Peyer's patch (tissue), 4 donors: Measurements from ENCODE around the gene ZSCAN30. TPM values are rescaled to one million over a fixed set of nuclear protein-coding genes. Genes with fewer than 3 reads are reported as not detected.

ENCODE experiments used
- DNase-seq, 3 donors: peaks; one replicate each; pipeline ENCODE4 v3.0.0-alpha.2; 2017 to 2019
- H3K27ac ChIP-seq, 4 donors: fragments of 200-600 bp; sonication (generic); one replicate each; pipeline ENCODE4 v1.5.1; 2016 to 2019
- H3K27me3 ChIP-seq, 2 donors: fragments of 200-600 bp; sonication (generic); one replicate each; pipeline ENCODE4 v1.5.1; 2019
- H3K36me3 ChIP-seq, 3 donors: fragments of 200-600 bp; sonication (generic); one replicate each; pipeline ENCODE4 v1.5.1; 2016 to 2019
- H3K4me1 ChIP-seq, 4 donors: fragments of 200-600 bp; sonication (generic); one replicate each; pipeline ENCODE4 v1.5.1; 2016 to 2019
- H3K4me3 ChIP-seq, 4 donors: fragments of 200-600 bp; sonication (generic); 1 replicate in 3 of 4; 2 replicates in 1 of 4; pipeline ENCODE4 v1.5.1; 2016 to 2019; ENCODE audit warnings: mild to moderate bottlenecking in 1 of 4
- H3K9me3 ChIP-seq, 4 donors: fragments of 200-600 bp; sonication (generic); one replicate each; pipeline ENCODE4 v1.5.1; 2016 to 2019; ENCODE audit warnings: mild to moderate bottlenecking in 1 of 4
- CTCF ChIP-seq, 6 experiments: fragments of 450-650 bp in 4 of 6; fragments of 200-600 bp in 2 of 6; sonication (generic) in 1 of 6; IDR thresholded peaks; one replicate each; pipeline ENCODE4 v1.5.1; 2017 to 2019; ENCODE audit warnings: antibody characterized with exemption in 6 of 6, mild to moderate bottlenecking in 3 of 6, moderate library complexity in 1 of 6
- POLR2A ChIP-seq, 2 donors: fragments of 450-650 bp; IDR thresholded peaks; one replicate each; pipeline ENCODE4 v1.5.1; 2017; ENCODE audit warnings: antibody characterized with exemption in 2 of 2, mild to moderate bottlenecking in 2 of 2, moderate library complexity in 2 of 2
- total RNA-seq, 4 donors: library from RNA; depleted of rRNA; stranded (reverse); fragments of >200 nt; gene quantifications; one replicate each; pipeline ENCODE4 v1.1.0, GENCODE V29; 2016

Gene ZSCAN30
- total RNA-seq, 4 donors from 2014 or later, result 20.3 to 51.2 (median 26.8) TPM

- Histone ChIP-seq H3K27me3 (no peaks in the 10 kb centered on the region), H3K4me3 (peak overlapping the region; percentile 66 to 77 (median 70)), H3K4me1 (peaks cover 0 to 18% (median 3%) of the 10 kb centered on the region in 4 donors), H3K36me3 (no peaks in the 10 kb centered on the region), H3K27ac (peak overlapping the region; percentile 75 to 83 (median 78)), H3K9me3 (no peaks in the 10 kb centered on the region)
- TF ChIP-seq CTCF (IDR thresholded peaks at IDR 0.05), result no peak
- TF ChIP-seq POLR2A (IDR thresholded peaks at IDR 0.05), result no peak
- DNase-seq, result peak in 1 of 3 donors; percentile 41
Measured at GRCh38 chr18:35289727-35290093, 319 bp downstream of the ZSCAN30 start.

- Histone ChIP-seq H3K27me3 (no peaks in the 10 kb centered on the region), H3K27ac (peak overlapping the region; percentile 75 to 83 (median 78)), H3K36me3 (no peaks in the 10 kb centered on the region), H3K9me3 (no peaks in the 10 kb centered on the region), H3K4me3 (peak overlapping the region; percentile 66 to 77 (median 70)), H3K4me1 (peaks cover 0 to 18% (median 3%) of the 10 kb centered on the region in 4 donors)
- TF ChIP-seq POLR2A (IDR thresholded peaks at IDR 0.05) (no peak), CTCF (IDR thresholded peaks at IDR 0.05) (no peak)
- no peak for DNase-seq
Measured at GRCh38 chr18:35289293-35289692, 736 bp downstream of the ZSCAN30 start.

- no peaks in the 10 kb centered on the region for H3K27me3 ChIP-seq
- TF ChIP-seq CTCF (IDR thresholded peaks at IDR 0.05), result no peak
- TF ChIP-seq POLR2A (IDR thresholded peaks at IDR 0.05), result no peak
- DNase-seq, result no peak
- H3K27ac ChIP-seq, result no peak overlapping the region
- no peak overlapping the region for H3K4me3 ChIP-seq
- peaks cover 0 to 7% (median 0%) of the 10 kb centered on the region in 4 donors for H3K4me1 ChIP-seq
- H3K9me3 ChIP-seq, result no peaks in the 10 kb centered on the region
- H3K36me3 ChIP-seq, result no peaks in the 10 kb centered on the region
Measured at GRCh38 chr18:35284841-35285240, 5.2 kb downstream of the ZSCAN30 start.

GRCh38 chr18:35283923-35284794 lies 5.9 kb downstream of the ZSCAN30 start:
- H3K4me1 ChIP-seq, result peaks cover 0 to 1% (median 0%) of the 10 kb centered on the region in 4 donors
- no peaks in the 10 kb centered on the region for H3K27me3 ChIP-seq
- TF ChIP-seq CTCF (IDR thresholded peaks at IDR 0.05), result no peak
- no peak for TF ChIP-seq POLR2A (IDR thresholded peaks at IDR 0.05)
- no peak overlapping the region for H3K27ac ChIP-seq
- H3K4me3 ChIP-seq, result no peak overlapping the region
- H3K9me3 ChIP-seq, result no peaks in the 10 kb centered on the region
- DNase-seq, result no peak
- H3K36me3 ChIP-seq, result no peaks in the 10 kb centered on the region

- H3K4me1 ChIP-seq, result no peaks in the 10 kb centered on the region
- TF ChIP-seq POLR2A (IDR thresholded peaks at IDR 0.05), result no peak
- TF ChIP-seq CTCF (IDR thresholded peaks at IDR 0.05), result no peak
- H3K27me3 ChIP-seq, result no peaks in the 10 kb centered on the region
- H3K36me3 ChIP-seq, result no peaks in the 10 kb centered on the region
- no peaks in the 10 kb centered on the region for H3K9me3 ChIP-seq
- no peak overlapping the region for H3K27ac ChIP-seq
- DNase-seq, result no peak
- H3K4me3 ChIP-seq, result no peak overlapping the region
Measured at GRCh38 chr18:35282353-35282752, 7.7 kb downstream of the ZSCAN30 start.
